Measurements from ENCODE around the gene DEXI.
"Not testable (repeated sequence)": the region's sequence is repeated elsewhere in the genome, so short reads cannot be mapped to it uniquely, and the experiment has no call there.

Gene DEXI

DNA sequence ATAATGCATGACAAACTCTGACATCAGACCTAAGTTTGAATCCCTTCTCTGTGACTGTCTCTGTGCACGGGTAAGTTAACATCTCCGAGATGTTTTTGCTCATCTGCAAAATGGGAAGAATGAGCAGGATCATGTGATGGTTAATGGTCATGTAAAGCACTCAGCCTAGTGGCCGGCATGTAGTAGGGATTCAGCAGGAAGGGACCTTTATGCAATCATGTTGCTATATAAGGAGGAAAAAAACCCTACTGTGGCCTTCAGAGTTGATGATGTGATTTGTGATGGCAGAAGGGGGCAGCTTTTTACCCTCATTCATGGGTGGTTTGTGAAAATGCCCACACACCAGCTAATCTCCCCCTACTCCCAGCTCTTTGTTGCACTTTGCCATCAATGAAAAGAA, 26.2 kb upstream of the DEXI start:
- no peak for DNase-seq

DNA sequence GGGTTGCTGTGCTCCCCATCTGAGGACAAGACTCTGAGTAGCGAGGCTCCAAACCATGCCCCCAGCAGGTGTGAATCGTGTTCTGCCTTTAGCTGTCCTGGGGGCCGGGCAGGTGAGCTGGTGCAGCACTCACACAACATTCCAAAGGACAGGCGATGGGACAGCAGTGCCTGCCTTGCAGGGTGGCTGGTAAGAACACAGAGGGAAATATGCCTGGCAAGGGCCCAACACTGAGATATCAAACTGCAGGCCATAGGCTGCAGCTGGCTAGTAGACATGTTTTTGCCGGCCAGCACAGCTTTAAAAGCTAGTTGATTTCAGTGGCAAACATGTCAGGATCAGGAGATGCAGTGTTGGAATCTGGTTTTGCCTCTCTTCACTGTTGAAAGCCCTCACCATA, 25.7 kb upstream of the DEXI start:
- no peak for DNase-seq

GRCh38 chr16:10966559-10966958, 24.3 kb upstream of the DEXI start:
- not testable (repeated sequence) for DNase-seq

DNA sequence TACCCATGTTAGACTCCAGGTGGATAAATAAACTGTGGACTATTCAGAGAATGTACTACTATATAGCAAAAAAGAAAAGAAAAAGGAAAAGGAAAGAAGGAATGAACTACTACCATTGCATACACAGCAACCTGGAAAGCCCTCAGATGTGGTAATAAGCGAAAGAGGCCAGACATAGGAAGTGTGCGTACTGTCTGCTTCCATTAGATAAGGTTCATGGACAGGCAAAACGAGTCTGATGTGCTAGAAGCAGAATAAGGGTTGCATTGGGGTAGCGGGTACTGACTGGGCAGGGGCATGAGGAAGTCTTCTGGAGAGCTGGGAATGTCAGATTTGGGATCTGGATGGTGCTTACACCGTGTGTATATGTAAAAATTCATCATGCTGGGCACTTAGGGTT, 23.9 kb upstream of the DEXI start:
- no peak for DNase-seq

- DNase-seq, result no peak
These were observed 23.3 kb upstream of the DEXI start for GRCh38 chr16:10965440-10966061.

- DNase-seq, result no peak
These were observed 22.6 kb upstream of the DEXI start for GRCh38 chr16:10964891-10965326.

- DNase-seq, result peak; percentile 81
These were observed 22.0 kb upstream of the DEXI start for GRCh38 chr16:10964039-10964890.

DNA sequence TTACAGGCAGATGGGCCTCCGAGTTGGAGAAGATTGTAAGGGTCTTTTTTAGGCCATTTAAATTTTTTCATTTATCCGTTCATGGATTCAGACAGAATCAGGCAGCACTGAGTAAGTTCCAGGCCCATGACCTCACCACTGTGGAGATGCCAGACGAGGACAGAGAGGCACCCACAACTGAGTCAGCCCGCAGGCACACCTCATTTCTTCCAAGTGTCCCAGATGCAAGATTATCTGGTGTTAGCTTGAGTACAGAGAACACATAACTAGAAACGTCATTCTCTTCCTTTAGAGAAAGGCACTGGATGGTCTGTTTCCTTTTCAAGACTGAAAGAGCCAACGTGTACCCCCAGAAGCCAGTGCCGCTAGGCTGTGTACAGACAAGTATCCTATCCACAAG, 19.0 kb upstream of the DEXI start:
- DNase-seq, result peak; percentile 81

GRCh38 chr16:10959161-10959560, 16.9 kb upstream of the DEXI start:
- no peak for DNase-seq

GRCh38 chr16:10957771-10958482, 15.7 kb upstream of the DEXI start:
- DNase-seq, result no peak

DNA sequence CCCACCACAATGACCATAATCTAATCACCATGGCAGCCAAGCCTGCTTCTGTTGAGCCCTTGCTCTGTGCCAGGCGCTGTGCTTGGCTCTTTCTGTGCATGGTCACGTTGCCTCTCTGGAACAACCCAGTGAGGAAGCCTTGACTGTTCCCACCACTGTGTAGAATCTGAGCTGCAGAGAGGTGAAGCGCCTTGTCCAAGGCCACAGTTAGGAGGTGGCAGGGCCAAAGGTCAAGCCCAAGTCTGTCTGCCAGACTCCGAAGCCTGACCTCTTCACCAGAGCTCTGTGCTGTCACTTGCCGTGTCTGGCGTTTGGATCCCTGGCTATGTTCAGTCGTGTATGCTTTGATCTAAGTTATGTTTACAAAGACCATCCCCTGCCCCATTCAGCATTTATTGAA, 12.6 kb upstream of the DEXI start:
- no peak for DNase-seq

DNA sequence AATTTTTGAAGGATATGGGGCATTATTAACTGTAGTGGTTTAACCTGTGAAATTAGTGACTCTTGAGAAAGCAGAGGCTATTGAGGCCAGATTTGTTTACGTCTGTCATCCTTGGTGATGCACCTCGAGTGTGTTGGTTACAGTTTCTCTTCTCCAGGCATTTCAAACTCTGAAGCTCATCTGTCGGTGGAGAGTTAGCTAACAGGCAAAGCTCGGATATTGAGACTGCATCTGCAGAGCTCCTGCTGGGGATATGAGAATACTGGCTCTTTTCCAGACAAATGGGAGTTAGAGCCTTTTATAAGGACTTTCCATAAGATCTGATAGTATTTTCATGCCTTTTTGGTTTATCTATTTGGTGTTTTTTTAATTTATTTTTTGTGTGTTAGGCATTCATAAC, 8.8 kb upstream of the DEXI start:
- DNase-seq, result no peak

- no peak for DNase-seq
These were observed 8.1 kb upstream of the DEXI start for GRCh38 chr16:10950393-10950792.

GRCh38 chr16:10949424-10949970, 7.2 kb upstream of the DEXI start:
- DNase-seq, result peak; percentile 66

DNA sequence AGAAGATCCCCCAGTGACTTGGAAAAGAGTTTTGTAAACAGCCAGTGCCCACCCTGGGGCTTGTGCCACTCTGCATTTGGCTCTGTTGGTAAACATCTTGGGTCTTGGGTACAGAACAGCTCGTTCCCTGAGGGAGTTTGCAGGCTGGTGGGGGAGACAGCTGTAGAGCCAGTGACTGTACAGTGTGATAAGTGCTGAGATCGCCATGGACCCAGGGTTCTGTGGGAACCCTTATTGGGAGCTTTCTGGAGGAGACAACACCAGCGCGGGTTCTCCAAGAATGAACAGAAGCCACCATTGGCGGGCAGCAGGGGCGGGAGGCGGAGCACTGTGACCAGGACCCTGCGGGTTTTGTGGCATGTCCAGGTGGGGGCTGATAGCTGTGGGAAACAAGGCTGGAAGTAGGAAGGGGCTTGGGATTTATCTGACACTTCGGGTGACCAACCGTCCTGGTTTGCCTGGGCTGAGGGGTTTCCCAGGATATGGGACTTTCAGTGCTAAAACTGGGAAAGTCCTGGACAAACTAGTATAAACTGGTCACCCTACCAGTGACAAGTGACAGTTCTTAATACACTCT, 5.0 kb upstream of the DEXI start:
- DNase-seq, result no peak

DNA sequence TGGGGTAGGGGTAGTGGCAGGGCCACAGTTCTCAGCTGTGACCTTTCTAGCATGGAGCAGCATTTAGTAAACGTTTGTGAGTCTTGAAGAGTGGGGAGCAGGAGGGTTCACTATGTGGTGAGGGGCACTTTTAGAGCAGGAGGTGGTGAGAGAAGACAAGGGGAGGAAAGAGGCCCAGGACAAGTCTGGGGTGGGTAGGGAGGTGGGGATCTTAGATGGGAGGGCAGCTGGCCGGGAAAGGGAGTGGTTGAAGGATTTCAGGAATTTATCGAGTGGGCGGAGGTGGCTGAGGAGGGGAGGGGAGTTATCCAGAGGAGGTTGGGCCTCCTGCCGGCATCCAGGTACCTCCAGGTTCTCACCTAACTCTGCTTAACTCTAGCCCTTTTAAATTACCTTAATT, 4.0 kb upstream of the DEXI start:
- no peak for DNase-seq

DNA sequence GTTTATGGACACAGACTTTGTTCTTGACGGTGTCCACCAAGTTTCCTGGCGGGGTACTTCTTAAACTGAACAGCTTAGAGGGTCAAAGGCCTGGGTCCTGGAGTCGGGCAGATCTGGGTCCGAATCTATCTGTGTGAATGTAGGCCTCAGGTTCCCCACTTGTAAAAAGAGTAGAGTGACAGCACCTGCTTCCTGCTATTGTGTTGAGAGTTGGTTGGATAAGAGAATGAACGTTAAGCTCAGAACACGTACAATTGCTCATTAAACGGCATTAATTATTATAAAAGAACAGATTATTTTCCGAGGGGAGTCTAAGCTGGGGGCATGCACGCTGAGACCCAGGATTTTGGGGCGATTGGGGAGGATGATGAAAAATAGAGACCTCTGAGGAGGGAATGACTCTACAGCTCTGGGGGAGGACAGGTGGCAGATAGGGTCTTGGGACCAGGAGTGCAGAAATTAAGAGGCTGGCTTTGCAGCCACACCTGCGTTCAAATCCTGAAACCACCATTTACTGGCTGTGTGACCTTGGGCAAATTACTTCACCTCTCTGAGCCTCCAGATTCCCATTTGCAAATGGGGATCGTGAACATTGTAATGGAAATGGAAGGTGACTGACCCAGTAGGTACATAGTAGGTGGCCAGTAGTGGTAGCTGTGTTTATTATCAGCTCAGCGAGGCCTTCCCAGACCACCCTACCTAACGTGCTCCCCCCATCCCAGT, 3.0 kb upstream of the DEXI start:
- DNase-seq, result no peak

DNA sequence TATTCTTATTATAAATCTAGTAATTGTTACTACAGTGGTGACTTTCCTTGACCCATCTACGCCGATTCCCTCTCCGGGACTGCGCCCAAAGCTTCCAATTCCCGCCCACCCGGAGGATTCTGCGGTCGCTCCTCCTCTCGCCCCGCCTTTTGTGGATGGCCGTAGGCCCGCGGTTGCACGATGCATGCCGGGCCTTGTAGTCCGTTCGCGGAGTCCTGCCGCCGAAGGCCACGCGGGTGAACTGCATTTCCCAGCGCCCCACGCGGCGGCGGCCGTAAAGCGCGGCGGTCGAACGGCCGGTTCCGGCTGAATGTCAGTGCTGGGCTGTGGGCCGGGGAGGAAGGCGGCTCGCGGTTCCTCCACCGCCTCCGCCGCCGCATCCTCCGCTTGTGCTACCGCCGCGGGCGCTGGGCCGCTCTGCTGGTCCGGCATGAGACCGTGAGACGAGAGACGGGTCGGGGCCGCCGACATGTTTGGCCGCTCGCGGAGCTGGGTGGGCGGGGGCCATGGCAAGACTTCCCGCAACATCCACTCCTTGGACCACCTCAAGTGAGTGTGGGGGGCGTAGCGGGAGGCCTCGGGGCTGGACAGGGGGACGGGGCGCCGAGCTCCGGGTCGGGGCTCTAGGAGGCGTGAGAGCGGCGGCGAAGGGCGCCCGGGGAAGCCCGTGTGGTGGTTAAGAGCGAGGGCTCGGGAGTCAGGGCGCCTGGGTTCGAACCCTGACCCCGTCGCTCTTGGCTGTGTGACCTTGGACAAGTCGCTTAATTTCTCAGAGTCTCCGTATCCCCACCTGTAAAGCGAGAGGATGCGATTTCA, 2.2 kb upstream of the DEXI start, which contains the start of gene CLEC16A:
Gene CLEC16A, plus strand, starts transcription at position 316 of the 816 bp plus-strand sequence. Its CDS starts 154 bp downstream, at position 470.
- peak; percentile 96 for DNase-seq

GRCh38 chr16:10943064-10943353, 741 bp upstream of the DEXI start:
- DNase-seq, result no peak

GRCh38 chr16:10941935-10942351, 325 bp downstream of the DEXI start:
- not testable (repeated sequence) for DNase-seq
